Left colon (tissue), 2 donors: ENCODE results near the gene HAT1. TPM values are rescaled to one million over a fixed set of nuclear protein-coding genes. Genes with fewer than 3 reads are reported as not detected.
A peak's percentile ranks its signal among the peaks of the same experiment; 100 is the strongest.
"Not testable (repeated sequence)": the region's sequence is repeated elsewhere in the genome, so short reads cannot be mapped to it uniquely, and the experiment has no call there.

ENCODE experiments used
- ATAC-seq: fragments of 200-7000 bp; cut with Tn5 transposase; one replicate; pipeline ENCODE4 v1.9.1; 2020; ENCODE audit warnings: mild to moderate bottlenecking, moderate library complexity
- DNase-seq, 2 donors: peaks; one replicate each; pipeline ENCODE4 v3.0.0-alpha.2; 2020
- intact Hi-C, 2 donors: fragments of 100-400 bp; cut with DNase I in 1 of 2; cut with micrococcal nuclease in 1 of 2; formaldehyde crosslinking; loops; one replicate each; pipeline versions ENCODE4 v1.11.2 to v1.14.0; 2022; cut with DNase I, micrococcal nuclease
- long read RNA-seq: library from polyadenylated mRNA; unstranded; transcript quantifications from one replicate; pipeline ENCODE4 v2.0.0, GENCODE V29; 2021
- total RNA-seq, 2 donors: library from RNA; stranded (reverse); fragmentation: NEBNext Ultra II Directional; extraction: Animal tissue kit (Norgen Biotek cat#: 25700); gene quantifications; one replicate each; pipeline ENCODE4 v1.2.1, GENCODE V29; 2021
- donor health status: DM: no; HTN: no; CAD: no.
- donor health status: DM: yes; HTN: yes; CAD: no.

The HAT1 gene
- 10 to 100 TPM; 24.8 to 26.1 TPM for total RNA-seq
- long read RNA-seq, transcript HAT1-201 (11 exons, 1,626 nt) = major isoform, 44 of 49 reads
- long read RNA-seq, partial matches to known transcripts = 4 of 49 reads
- long read RNA-seq, other reads (novel, unspliced or antisense) = 0 of 49 reads

- peak; percentile 97 to 98 for DNase-seq
- ATAC-seq = peak; percentile 98
- intact Hi-C loops = no loop called here
These were observed at the start of gene HAT1 for GRCh38 chr2:171922230-171923022. HAT1 (plus strand) TSS chr2:171922461; CDS start chr2:171922501, 40 bp downstream.

GRCh38 chr2:171874517-171874916 lies 47.7 kb upstream of the HAT1 start:
- ATAC-seq (no peak), DNase-seq (no peak)
- intact Hi-C loops = no loop called here

GRCh38 chr2:171874963-171875362 lies 47.3 kb upstream of the HAT1 start:
- intact Hi-C loops = no loop called here
- DNase-seq (no peak), ATAC-seq (no peak)

- ATAC-seq = no peak
- DNase-seq = no peak
These were observed 43.7 kb upstream of the HAT1 start for GRCh38 chr2:171878481-171878993.

GRCh38 chr2:171879865-171880264 lies 42.4 kb upstream of the HAT1 start:
- DNase-seq (no peak), ATAC-seq (no peak)
- intact Hi-C loops = no loop called here

More at GRCh38 chr2:171878481-171878993, 43.7 kb upstream of the HAT1 start:
- intact Hi-C loops = no loop called here

GRCh38 chr2:171880774-171881173 lies 41.5 kb upstream of the HAT1 start:
- DNase-seq (no peak), ATAC-seq (no peak)
- intact Hi-C loops = no loop called here

GRCh38 chr2:171882089-171882769 lies 40.0 kb upstream of the HAT1 start:
- DNase-seq (no peak), ATAC-seq (no peak)
- intact Hi-C loops = no loop called here

GRCh38 chr2:171883275-171883893 lies 38.9 kb upstream of the HAT1 start:
- intact Hi-C loops = no loop called here
- DNase-seq (no peak), ATAC-seq (no peak)

GRCh38 chr2:171889333-171889732 lies 32.9 kb upstream of the HAT1 start:
- DNase-seq = no peak
- no peak for ATAC-seq

GRCh38 chr2:171889808-171890207 lies 32.5 kb upstream of the HAT1 start:
- intact Hi-C loops = no loop called here
- DNase-seq = no peak
- ATAC-seq = no peak

More at GRCh38 chr2:171889333-171889732, 32.9 kb upstream of the HAT1 start:
- intact Hi-C loops = no loop called here

GRCh38 chr2:171893196-171893823 lies 29.0 kb upstream of the HAT1 start:
- DNase-seq (no peak), ATAC-seq (peak; percentile 45)
- intact Hi-C loops = no loop called here

GRCh38 chr2:171893824-171894611 lies 28.2 kb upstream of the HAT1 start, which contains the start of gene SLC25A12:
SLC25A12 (minus strand) TSS chr2:171894244; CDS start chr2:171894214, 30 bp downstream.
- DNase-seq (peak; percentile 80 to 89), ATAC-seq (peak; percentile 99)
- intact Hi-C loops = no loop called here

GRCh38 chr2:171894612-171894947 lies 27.7 kb upstream of the HAT1 start:
- no peak for ATAC-seq
- no peak for DNase-seq
- intact Hi-C loops = no loop called here

- DNase-seq = no peak
- no peak for ATAC-seq
- intact Hi-C loops = no loop called here
These were observed 26.5 kb upstream of the HAT1 start for GRCh38 chr2:171895786-171896185.

GRCh38 chr2:171899623-171900282 lies 22.5 kb upstream of the HAT1 start:
- DNase-seq, intact Hi-C loops, ATAC-seq: not testable (repeated sequence)

- no peak for DNase-seq
- intact Hi-C loops = no loop called here
- ATAC-seq = no peak
These were observed 19.3 kb upstream of the HAT1 start for GRCh38 chr2:171902840-171903420.

GRCh38 chr2:171908235-171908634 lies 14.0 kb upstream of the HAT1 start:
- DNase-seq (no peak), ATAC-seq (no peak)
- intact Hi-C loops = no loop called here
